Naive B cell (primary cell): ENCODE results near the gene VWA8. TPM values are rescaled to one million over a fixed set of nuclear protein-coding genes. Genes with fewer than 3 reads are reported as not detected.
A peak's percentile ranks its signal among the peaks of the same experiment; 100 is the strongest.
"Not testable (repeated sequence)": the region's sequence is repeated elsewhere in the genome, so short reads cannot be mapped to it uniquely, and the experiment has no call there.

Source experiments
- ATAC-seq, 2 donors: fragments of 150-1000 bp; cut with Tn5 transposase; 2 replicates each; pipeline ENCODE4 v1.10.0; 2021; ENCODE audit warnings: low read depth in 2 of 2, mild to moderate bottlenecking in 2 of 2, moderate library complexity in 2 of 2
- DNase-seq: peaks from one replicate; pipeline ENCODE4 v3.0.0; 2022
- H3K27ac Mint-ChIP-seq, 6 donors: one replicate each; pipeline ENCODE4 v1.8.0; 2020 to 2022; ENCODE audit warnings: mild to moderate bottlenecking in 6 of 6, mixed read lengths in 6 of 6, moderate library complexity in 5 of 6, inconsistent platforms in 2 of 6
- H3K27me3 Mint-ChIP-seq, 3 donors: one replicate each; pipeline ENCODE4 v1.8.0; 2021 to 2022; ENCODE audit warnings: mixed read lengths in 3 of 3, mild to moderate bottlenecking in 1 of 3
- H3K36me3 Mint-ChIP-seq, 2 donors: one replicate each; pipeline ENCODE4 v1.8.0; 2020 to 2022; ENCODE audit warnings: mixed read lengths in 2 of 2, inconsistent platforms in 1 of 2, mild to moderate bottlenecking in 1 of 2
- H3K4me1 Mint-ChIP-seq, 3 donors: one replicate each; pipeline ENCODE4 v1.8.0; 2020 to 2022; ENCODE audit warnings: mixed read lengths in 3 of 3, inconsistent platforms in 1 of 3, mild to moderate bottlenecking in 1 of 3, moderate library complexity in 1 of 3
- H3K4me3 Mint-ChIP-seq, 8 donors: one replicate each; pipeline ENCODE4 v1.8.0; 2020 to 2022; ENCODE audit warnings: mild to moderate bottlenecking in 8 of 8, mixed read lengths in 8 of 8, moderate library complexity in 8 of 8, inconsistent platforms in 2 of 8
- H3K9me3 Mint-ChIP-seq, 7 donors: one replicate each; pipeline ENCODE4 v1.8.0; 2020 to 2022; ENCODE audit warnings: mixed read lengths in 7 of 7, mild to moderate bottlenecking in 5 of 7, inconsistent platforms in 2 of 7, moderate library complexity in 1 of 7
- polyA plus RNA-seq, 6 donors: library from polyadenylated mRNA; unstranded; fragments of 300-500 nt; fragmentation: Illumina TruSeq; gene quantifications; one replicate each; pipeline ENCODE4 v1.2.3, GENCODE V29; 2021; ENCODE audit warnings: low read depth in 6 of 6

Gene VWA8
- polyA plus RNA-seq, 6 donors from 2014 or later = 0.91 to 6.2 (median 3.5) TPM

DNA sequence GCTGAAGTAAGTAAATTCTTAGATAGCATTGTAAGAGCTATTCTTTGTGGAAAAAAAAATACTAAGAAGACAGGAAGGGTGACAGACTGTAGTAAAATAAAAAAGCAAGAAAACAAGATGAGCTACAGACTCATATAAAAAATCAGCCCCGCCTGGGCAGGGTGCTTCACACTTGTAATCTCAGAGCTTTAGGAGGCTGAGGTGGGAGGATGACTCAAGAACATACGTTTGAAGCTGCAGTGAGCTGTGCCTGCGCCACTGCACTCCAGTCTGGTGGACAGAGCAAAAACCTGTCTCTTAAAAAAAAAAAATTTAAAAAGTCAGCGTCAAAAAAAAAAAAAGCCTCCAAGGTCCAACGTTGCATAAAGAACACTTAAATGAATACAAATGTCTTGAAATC is 102.1 kb downstream of the VWA8 start:
- H3K4me1 Mint-ChIP-seq = peaks cover 6 to 15% (median 14%) of the 10 kb centered on the region in 3 donors
- H3K36me3 Mint-ChIP-seq = peaks cover 6 to 8% of the 10 kb centered on the region in 2 donors
- DNase-seq (no peak), ATAC-seq (no peak)
- peaks cover 0 to 5% (median 0%) of the 10 kb centered on the region in 7 donors for H3K9me3 Mint-ChIP-seq
- no peaks in the 10 kb centered on the region for H3K27me3 Mint-ChIP-seq
- H3K27ac Mint-ChIP-seq = peak overlapping the region in 1 of 6 donors; percentile 76
- peak overlapping the region in 1 of 8 donors; percentile 22 for H3K4me3 Mint-ChIP-seq

DNA sequence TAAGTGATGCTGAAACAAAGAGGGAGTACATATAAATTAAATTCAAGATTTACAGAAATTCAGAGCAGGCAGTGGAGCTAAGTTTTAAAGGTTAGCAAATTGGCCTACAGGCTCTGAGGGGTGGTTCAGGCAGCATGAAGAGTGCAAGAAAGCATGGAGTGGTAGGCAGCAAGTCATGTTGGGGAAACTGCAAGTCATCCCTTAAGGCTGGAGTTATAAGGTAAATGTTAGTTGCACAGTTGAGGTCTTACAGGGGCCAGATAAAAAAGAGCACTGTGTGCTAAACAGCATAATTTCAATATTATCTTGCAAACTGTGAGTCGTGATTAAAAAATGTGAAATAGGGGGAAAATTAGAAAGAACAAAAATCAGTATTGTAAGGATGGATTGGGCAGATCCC is 106.2 kb downstream of the VWA8 start:
- no peaks in the 10 kb centered on the region for H3K4me1 Mint-ChIP-seq
- peaks cover 0 to 10% (median 0%) of the 10 kb centered on the region in 7 donors for H3K9me3 Mint-ChIP-seq
- no peak overlapping the region for H3K27ac Mint-ChIP-seq
- no peaks in the 10 kb centered on the region for H3K27me3 Mint-ChIP-seq
- no peak overlapping the region for H3K4me3 Mint-ChIP-seq
- DNase-seq = no peak
- ATAC-seq = no peak
- peaks cover 0 to 8% of the 10 kb centered on the region in 2 donors for H3K36me3 Mint-ChIP-seq

DNA sequence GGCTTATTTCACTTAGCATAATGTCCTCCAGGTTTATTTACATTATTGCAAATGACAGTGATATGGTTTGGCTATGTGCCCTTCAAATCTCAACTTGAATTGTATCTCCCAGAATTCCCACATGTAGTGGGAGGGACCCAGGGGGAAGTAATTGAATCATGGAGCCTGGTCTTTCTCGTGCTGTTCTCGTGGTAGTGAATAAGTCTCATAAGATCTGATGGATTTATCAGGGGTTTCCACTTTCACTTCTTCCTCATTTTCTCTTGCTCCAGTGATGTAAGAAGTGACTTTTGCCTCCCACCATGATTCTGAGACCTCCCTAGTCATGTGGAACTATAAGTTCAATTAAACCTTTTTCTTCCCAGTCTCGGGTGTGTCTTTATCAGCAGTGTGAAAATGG is 109.6 kb downstream of the VWA8 start:
- H3K27ac Mint-ChIP-seq = no peak overlapping the region
- no peak overlapping the region for H3K4me3 Mint-ChIP-seq
- H3K27me3 Mint-ChIP-seq = no peaks in the 10 kb centered on the region
- ATAC-seq (no peak), DNase-seq (no peak)
- H3K9me3 Mint-ChIP-seq = peaks cover 0 to 10% (median 0%) of the 10 kb centered on the region in 7 donors
- peaks cover 0 to 14% of the 10 kb centered on the region in 2 donors for H3K36me3 Mint-ChIP-seq
- H3K4me1 Mint-ChIP-seq = no peaks in the 10 kb centered on the region

DNA sequence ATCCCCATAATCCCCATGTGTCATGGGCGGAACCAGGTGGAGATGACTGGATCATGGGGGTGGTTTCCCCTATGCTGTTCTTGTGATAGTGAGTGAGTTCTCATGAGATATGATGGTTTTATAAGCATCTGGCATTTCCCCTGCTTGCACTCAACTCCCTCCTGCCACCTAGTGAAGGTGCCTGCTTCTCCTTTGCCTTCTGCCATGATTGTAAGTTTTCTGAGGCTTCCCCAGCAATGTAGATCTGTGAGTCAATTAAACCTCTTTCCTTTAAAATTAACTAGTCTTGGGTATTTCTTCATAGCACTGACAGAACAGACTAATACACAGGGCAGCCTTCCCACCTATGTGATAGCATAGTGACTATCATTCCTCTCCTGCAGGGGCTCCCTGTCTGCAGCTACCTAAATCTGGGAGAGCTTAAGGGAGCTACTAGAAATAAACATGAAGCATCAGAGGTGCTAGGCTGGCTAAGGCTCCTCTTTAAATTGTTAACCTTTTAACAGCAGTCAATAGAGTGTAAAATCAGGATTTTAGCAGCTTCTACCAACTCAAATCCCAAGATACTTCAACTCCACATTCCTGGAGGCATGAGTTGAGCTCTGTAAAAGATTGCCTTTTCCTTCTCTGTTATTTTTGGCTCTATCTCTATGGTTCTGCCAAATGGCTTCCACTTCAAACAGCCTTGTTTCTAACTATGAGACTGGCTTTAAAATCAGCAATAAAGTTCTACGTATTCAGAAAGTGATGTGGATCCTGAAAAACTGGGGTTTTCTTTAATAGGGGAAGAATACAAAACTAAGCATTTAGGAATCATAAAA is 112.3 kb downstream of the VWA8 start:
- no peak for DNase-seq
- Mint-ChIP-seq H3K27me3 (no peaks in the 10 kb centered on the region), H3K36me3 (peaks cover 0 to 10% of the 10 kb centered on the region in 2 donors), H3K4me1 (peaks cover 0 to 3% (median 0%) of the 10 kb centered on the region in 3 donors), H3K9me3 (peaks cover 0 to 10% (median 0%) of the 10 kb centered on the region in 7 donors), H3K4me3 (no peak overlapping the region), H3K27ac (no peak overlapping the region)
- no peak for ATAC-seq

DNA sequence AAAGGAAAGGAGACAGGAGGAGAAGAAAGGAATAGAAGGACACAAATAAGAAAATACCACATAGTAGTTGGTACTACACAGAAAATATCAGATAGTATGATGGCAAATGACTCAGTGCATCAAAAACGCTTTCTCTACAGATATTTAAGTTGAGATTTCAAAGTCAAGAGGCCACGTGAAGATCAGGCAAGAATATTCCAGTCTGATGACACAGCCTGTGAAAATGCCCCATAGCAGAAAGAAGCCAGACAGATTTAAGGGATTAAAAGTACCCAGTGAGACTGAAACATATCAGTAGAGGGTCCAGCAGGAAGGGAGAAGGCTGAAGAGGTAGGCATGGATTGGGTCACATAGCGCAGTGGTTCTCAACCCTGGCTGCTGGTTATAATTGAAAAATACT is 113.7 kb downstream of the VWA8 start:
- H3K4me3 Mint-ChIP-seq = no peak overlapping the region
- H3K27ac Mint-ChIP-seq = peak overlapping the region in 1 of 6 donors; percentile 64
- H3K27me3 Mint-ChIP-seq = no peaks in the 10 kb centered on the region
- DNase-seq (no peak), ATAC-seq (no peak)
- peaks cover 6 to 17% (median 8%) of the 10 kb centered on the region in 3 donors for H3K4me1 Mint-ChIP-seq
- peaks cover 0 to 11% of the 10 kb centered on the region in 2 donors for H3K36me3 Mint-ChIP-seq
- peaks cover 0 to 7% (median 0%) of the 10 kb centered on the region in 7 donors for H3K9me3 Mint-ChIP-seq

DNA sequence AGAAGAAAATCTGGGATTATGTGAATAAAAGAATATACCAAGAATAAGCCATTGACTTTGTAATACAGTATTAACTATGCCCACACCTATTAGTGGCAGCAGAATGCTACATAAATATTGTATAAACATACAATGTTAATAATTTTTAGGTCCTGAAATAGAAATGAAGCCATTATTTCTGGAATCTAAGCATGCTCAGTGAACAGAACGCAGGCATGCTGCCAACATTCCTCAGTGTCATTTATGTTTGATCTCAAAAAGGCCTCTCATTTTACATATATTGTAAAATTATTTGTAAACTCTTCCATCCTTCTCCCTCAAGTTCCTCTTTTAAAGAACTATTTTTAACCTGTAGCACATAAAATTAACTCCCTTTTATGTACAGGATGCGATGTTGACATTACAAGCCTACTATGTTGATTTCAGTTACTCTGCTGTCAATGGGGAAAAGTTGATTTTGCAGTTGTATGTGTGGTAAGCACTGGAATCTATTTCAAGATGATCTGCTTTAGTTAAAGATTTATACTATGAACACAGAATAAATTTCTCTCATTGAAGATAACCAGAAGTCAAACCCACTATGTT is 118.8 kb downstream of the VWA8 start:
- H3K4me1 Mint-ChIP-seq = peaks cover 13 to 27% (median 21%) of the 10 kb centered on the region in 3 donors
- peak overlapping the region in 2 of 6 donors; percentile 31 to 51 for H3K27ac Mint-ChIP-seq
- peaks cover 0 to 22% of the 10 kb centered on the region in 2 donors for H3K36me3 Mint-ChIP-seq
- DNase-seq = no peak
- no peak overlapping the region for H3K4me3 Mint-ChIP-seq
- ATAC-seq = no peak
- peaks cover 0 to 2% (median 0%) of the 10 kb centered on the region in 7 donors for H3K9me3 Mint-ChIP-seq
- H3K27me3 Mint-ChIP-seq = no peaks in the 10 kb centered on the region

DNA sequence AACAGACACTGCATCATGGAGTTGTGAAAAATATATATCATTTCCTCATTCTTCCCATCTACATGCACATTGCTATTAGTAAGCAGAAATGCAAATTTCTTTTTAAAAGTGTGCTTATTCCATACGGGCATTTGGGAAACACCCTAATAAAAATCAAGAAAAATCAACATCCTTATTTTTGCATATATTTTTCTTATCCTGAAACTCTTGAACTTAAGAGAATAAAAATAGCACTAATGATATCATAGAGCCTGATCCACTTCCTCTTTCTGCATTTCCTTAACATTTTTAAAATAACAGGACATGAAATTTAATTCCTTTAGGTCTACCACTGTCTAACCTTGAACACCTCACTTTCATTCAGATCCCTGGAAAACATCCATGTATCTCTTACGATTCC is 123.3 kb downstream of the VWA8 start:
- Mint-ChIP-seq H3K27me3 (no peaks in the 10 kb centered on the region), H3K27ac (no peak overlapping the region), H3K36me3 (peaks cover 11 to 22% of the 10 kb centered on the region in 2 donors), H3K9me3 (peaks cover 0 to 7% (median 0%) of the 10 kb centered on the region in 7 donors), H3K4me3 (no peak overlapping the region), H3K4me1 (peaks cover 11 to 24% (median 14%) of the 10 kb centered on the region in 3 donors)
- peak in 1 of 2 donors; percentile 16 for ATAC-seq
- DNase-seq = no peak

DNA sequence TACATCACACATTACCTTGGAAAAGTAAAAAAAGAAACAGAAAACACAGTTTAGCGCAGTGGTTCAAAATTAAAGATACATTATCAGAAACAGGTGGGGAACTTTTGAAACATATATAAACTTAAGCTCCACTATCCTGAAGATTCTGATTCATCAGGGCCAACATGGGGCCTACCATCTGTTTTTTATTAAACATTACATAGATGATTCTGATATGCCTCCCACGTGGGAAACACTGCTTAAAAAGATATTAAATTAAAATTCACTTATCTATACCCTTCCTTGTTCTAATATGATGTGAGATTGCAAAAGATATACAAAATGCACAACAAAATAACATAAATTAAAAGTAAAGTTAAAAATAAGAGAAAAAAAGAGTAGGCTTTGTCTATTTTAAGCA is 125.0 kb downstream of the VWA8 start:
- Mint-ChIP-seq H3K4me3 (no peak overlapping the region), H3K4me1 (peaks cover 5 to 16% (median 8%) of the 10 kb centered on the region in 3 donors), H3K36me3 (peaks cover 11 to 26% of the 10 kb centered on the region in 2 donors), H3K9me3 (peaks cover 0 to 7% (median 0%) of the 10 kb centered on the region in 7 donors), H3K27ac (no peak overlapping the region), H3K27me3 (no peaks in the 10 kb centered on the region)
- ATAC-seq = no peak
- no peak for DNase-seq

DNA sequence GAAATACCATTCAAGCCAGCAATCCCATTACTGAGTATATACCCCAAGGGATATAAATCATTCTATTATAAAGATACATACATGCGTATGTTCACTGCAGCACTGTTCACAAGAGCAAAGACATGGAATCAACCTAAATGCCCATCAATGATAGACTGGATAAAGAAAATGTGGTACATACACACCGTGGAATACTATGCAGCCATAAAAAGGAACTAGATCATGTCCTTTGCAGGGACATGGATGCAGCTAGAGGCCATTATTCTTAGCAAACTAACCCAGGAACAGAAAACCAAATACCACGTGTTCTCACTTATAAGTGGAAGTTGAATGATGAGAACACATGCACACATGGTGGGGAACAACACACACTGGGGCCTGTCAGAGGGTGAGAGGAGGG is 126.2 kb downstream of the VWA8 start:
- H3K27ac Mint-ChIP-seq, ATAC-seq, H3K4me3 Mint-ChIP-seq, H3K9me3 Mint-ChIP-seq, DNase-seq, H3K27me3 Mint-ChIP-seq: not testable (repeated sequence)
- Mint-ChIP-seq H3K36me3 (peaks cover 11 to 26% of the 10 kb centered on the region in 2 donors), H3K4me1 (peaks cover 5 to 14% (median 8%) of the 10 kb centered on the region in 3 donors)

DNA sequence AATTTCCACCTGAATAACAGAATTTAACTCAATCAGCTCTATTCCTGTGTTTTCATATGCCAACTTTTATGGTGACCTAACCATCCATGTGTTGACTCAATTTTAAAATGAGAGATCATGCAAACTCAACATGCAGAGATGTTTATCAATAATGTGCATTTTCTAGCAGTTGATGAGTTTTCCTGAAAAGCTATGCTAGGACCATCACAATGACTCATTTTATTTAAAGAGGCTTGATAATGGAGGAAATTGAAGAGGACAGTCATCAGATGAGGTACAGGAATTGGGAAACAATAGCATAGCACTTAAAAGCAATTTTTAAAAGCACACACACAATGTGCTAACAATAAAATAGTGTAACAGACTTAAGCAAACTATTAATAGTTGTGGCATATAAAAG is 127.1 kb downstream of the VWA8 start:
- ATAC-seq = no peak
- no peak for DNase-seq
- no peak overlapping the region for H3K27ac Mint-ChIP-seq
- no peaks in the 10 kb centered on the region for H3K27me3 Mint-ChIP-seq
- no peak overlapping the region for H3K4me3 Mint-ChIP-seq
- peaks cover 5 to 14% (median 8%) of the 10 kb centered on the region in 3 donors for H3K4me1 Mint-ChIP-seq
- peaks cover 0 to 7% (median 0%) of the 10 kb centered on the region in 7 donors for H3K9me3 Mint-ChIP-seq
- peaks cover 11 to 24% of the 10 kb centered on the region in 2 donors for H3K36me3 Mint-ChIP-seq

DNA sequence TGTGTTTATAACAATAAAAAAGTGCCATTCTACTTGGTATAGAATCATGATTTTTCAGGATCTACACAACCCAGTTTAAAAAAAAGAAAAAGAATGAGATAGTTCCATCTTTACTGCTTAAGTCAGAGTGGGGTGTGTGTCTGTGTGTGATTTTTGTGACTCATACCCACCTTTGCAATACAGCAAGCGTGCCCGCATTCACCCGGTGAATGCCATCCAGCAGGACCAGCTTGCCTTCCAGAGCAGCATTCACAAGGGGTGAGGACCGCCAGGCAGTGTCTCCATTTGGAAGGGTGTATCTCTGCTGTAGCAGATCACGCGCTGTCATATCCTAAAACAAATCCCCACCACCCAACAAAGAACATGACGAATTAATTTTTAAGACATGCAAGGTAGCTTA is 127.7 kb downstream of the VWA8 start:
- Mint-ChIP-seq H3K9me3 (peaks cover 0 to 7% (median 0%) of the 10 kb centered on the region in 7 donors), H3K4me1 (peaks cover 5 to 14% (median 8%) of the 10 kb centered on the region in 3 donors), H3K4me3 (no peak overlapping the region), H3K36me3 (peaks cover 11 to 26% of the 10 kb centered on the region in 2 donors), H3K27me3 (no peaks in the 10 kb centered on the region), H3K27ac (peak overlapping the region in 1 of 6 donors; percentile 19)
- ATAC-seq (no peak), DNase-seq (no peak)

DNA sequence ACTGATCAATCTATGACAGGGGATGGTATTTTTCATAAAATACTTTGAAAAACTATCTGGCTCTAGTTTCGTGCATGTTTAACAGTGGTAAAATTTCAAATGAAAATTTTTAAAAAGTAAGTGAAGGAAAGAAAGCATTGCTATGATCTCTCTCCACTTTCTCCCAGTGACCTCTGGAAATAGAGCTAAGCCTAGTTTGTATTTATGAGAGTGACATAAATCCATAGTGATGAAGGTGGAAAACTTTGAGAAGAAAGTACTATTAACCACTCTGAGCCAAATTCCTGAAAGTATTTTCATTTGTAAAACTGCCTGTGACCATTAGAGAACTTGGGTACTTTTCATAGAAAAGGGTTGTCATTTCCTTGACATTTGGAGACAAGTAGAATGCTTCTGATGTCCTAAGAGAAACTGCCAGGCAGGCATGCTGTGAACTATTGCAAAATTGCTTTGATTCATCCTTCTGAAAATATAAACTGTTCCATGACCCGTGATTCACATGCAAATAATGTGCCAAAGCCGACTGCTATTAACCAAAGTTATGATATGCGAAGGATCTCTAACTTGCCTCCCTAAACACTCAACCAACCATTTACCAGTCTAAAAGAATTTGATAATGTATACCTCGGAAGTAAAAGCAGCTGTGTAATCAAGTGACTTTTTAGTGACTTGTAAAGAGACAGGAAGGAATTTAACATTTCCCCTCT is 133.2 kb downstream of the VWA8 start:
- ATAC-seq = no peak
- no peaks in the 10 kb centered on the region for H3K4me1 Mint-ChIP-seq
- H3K4me3 Mint-ChIP-seq = no peak overlapping the region
- peaks cover 9 to 21% of the 10 kb centered on the region in 2 donors for H3K36me3 Mint-ChIP-seq
- no peaks in the 10 kb centered on the region for H3K9me3 Mint-ChIP-seq
- H3K27me3 Mint-ChIP-seq = no peaks in the 10 kb centered on the region
- H3K27ac Mint-ChIP-seq = no peak overlapping the region
- no peak for DNase-seq

DNA sequence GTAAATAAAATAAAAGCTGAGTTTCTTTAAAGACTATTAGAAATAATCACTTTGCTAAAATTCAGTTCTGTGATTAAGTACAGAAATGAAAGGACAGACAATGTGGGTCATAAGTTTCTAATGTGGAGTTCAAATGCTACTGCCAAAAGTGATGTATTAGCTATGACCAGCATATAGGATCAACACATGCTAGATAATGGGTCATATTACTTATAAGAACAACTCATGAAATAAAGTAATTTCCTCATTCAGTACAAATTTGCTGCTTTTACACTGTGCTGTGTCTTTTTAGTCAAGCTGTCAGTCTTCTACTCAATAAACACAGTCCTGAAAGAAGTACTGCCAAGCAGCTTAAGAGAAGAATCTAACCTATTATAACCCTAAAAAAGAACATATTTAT is 135.2 kb downstream of the VWA8 start:
- Mint-ChIP-seq H3K36me3 (peaks cover 9 to 20% of the 10 kb centered on the region in 2 donors), H3K9me3 (no peaks in the 10 kb centered on the region), H3K27me3 (no peaks in the 10 kb centered on the region), H3K27ac (no peak overlapping the region), H3K4me1 (peaks cover 0 to 7% (median 0%) of the 10 kb centered on the region in 3 donors), H3K4me3 (no peak overlapping the region)
- DNase-seq = no peak
- no peak for ATAC-seq
